K562 (cell line): Measurements from ENCODE around the gene SLC2A4. TPM values are rescaled to one million over a fixed set of nuclear protein-coding genes. Genes with fewer than 3 reads are reported as not detected.

Source experiments
- ARID3A ChIP-seq: IDR thresholded peaks from 2 replicates; pipeline ENCODE4 v1.6.1; 2012; ENCODE audit warnings: low read depth, low read length, improper control_type of control experiment, borderline replicate concordance
- BRCA1 ChIP-seq, 2 experiments: fragments of 450-650 bp in 1 of 2; sonication (generic) in 1 of 2; formaldehyde crosslinking in 1 of 2; IDR thresholded peaks; 2 replicates each; pipeline versions ENCODE4 v1.5.0 to v1.6.1; 2017 to 2020; ENCODE audit warnings: mild to moderate bottlenecking in 1 of 2, missing genetic modification reagents in 1 of 2
- CHCHD3 ChIP-seq: fragments of 250-450 bp; sonication (Bioruptor Pico); IDR thresholded peaks from 2 replicates; pipeline ENCODE4 v2.1.2; 2022; ENCODE audit warnings: mild to moderate bottlenecking
- COPS2 ChIP-seq: fragments of 450-650 bp; conservative IDR thresholded peaks from 2 replicates; pipeline ENCODE4 v1.6.1; 2016; ENCODE audit warnings: mild to moderate bottlenecking, moderate library complexity
- CREB1 ChIP-seq, 2 experiments: sonication (generic) in 1 of 2; formaldehyde crosslinking in 1 of 2; IDR thresholded peaks; 2 replicates each; pipeline versions ENCODE4 v1.6.1 to v1.8.0; 2012 to 2022; ENCODE audit warnings: inconsistent platforms in 1 of 2, mild to moderate bottlenecking in 1 of 2, missing genetic modification reagents in 1 of 2, moderate library complexity in 1 of 2
- CREB3 ChIP-seq: fragments of 450-650 bp; conservative IDR thresholded peaks from 2 replicates; pipeline ENCODE4 v1.6.1; 2016; ENCODE audit warnings: missing genetic modification characterization, low read depth, mild to moderate bottlenecking, missing compliant biosample characterization, moderate library complexity
- CREBBP ChIP-seq: IDR thresholded peaks from one replicate; pipeline ENCODE4 v1.6.1; 2012; ENCODE audit warnings: low read depth, mild to moderate bottlenecking, control low read depth, inconsistent platforms, low read length
- ESRRA ChIP-seq: fragments of 450-650 bp; IDR thresholded peaks from 2 replicates; pipeline ENCODE4 v1.6.1; 2014; ENCODE audit warnings: low read depth, mild to moderate bottlenecking, moderate library complexity, borderline replicate concordance
- FUS ChIP-seq: fragments of 200-400 bp; formaldehyde crosslinking; optimal IDR thresholded peaks from 2 replicates; pipeline ENCODE3; 2017; ENCODE audit warnings: low read depth, low read length
- HNRNPLL ChIP-seq: fragments of 200-400 bp; formaldehyde crosslinking; IDR thresholded peaks from 2 replicates; pipeline ENCODE4 v1.6.1; 2017; ENCODE audit warnings: low read length, low read depth, mild to moderate bottlenecking; ENCODE audit not compliant: poor library complexity, severe bottlenecking
- IFI16 ChIP-seq: fragments of 250-450 bp; sonication (Bioruptor Pico); IDR thresholded peaks from 2 replicates; pipeline ENCODE4 v2.1.2; 2022; ENCODE audit warnings: mild to moderate bottlenecking, inconsistent platforms
- KDM5B ChIP-seq: fragments of 200-600 bp; sonication (generic); IDR thresholded peaks from 2 replicates; pipeline ENCODE4 v1.6.1; 2012; ENCODE audit warnings: low read depth, mild to moderate bottlenecking, moderate library complexity, low read length, control low read depth, inconsistent platforms; ENCODE audit not compliant: insufficient replicate concordance
- PHF21A ChIP-seq: fragments of 450-650 bp; IDR thresholded peaks from 2 replicates; pipeline ENCODE4 v1.6.1; 2017; ENCODE audit warnings: low read depth, borderline replicate concordance
- PKNOX1 ChIP-seq: fragments of 450-650 bp; IDR thresholded peaks from 2 replicates; pipeline ENCODE4 v1.6.1; 2016
- POLR2G ChIP-seq: fragments of 200-400 bp; formaldehyde crosslinking; IDR thresholded peaks from 2 replicates; pipeline ENCODE4 v1.6.1; 2017; ENCODE audit warnings: low read depth, mild to moderate bottlenecking, antibody characterized with exemption, low read length, moderate library complexity
- RBM15 ChIP-seq: fragments of 200-400 bp; formaldehyde crosslinking; IDR thresholded peaks from 2 replicates; pipeline ENCODE4 v1.6.1; 2018; ENCODE audit warnings: mild to moderate bottlenecking, low read length, moderate library complexity; ENCODE audit not compliant: insufficient read depth
- RFX5 ChIP-seq: IDR thresholded peaks from 2 replicates; pipeline ENCODE4 v1.6.1; 2011; ENCODE audit warnings: low read depth, mild to moderate bottlenecking, improper control_type of control experiment, low read length
- RHOXF2B ChIP-seq: fragments of 250-450 bp; sonication (Bioruptor Pico); conservative IDR thresholded peaks from 2 replicates; pipeline ENCODE4 v1.5.1; 2021
- SLC30A9 ChIP-seq: fragments of 250-450 bp; sonication (Bioruptor Pico); IDR thresholded peaks from 2 replicates; pipeline ENCODE4 v1.8.0; 2022; ENCODE audit warnings: mild to moderate bottlenecking, moderate library complexity
- SP2 ChIP-seq: IDR thresholded peaks from 2 replicates; pipeline ENCODE4 v1.6.1; 2011; ENCODE audit warnings: mild to moderate bottlenecking, low read depth, low read length, moderate library complexity; ENCODE audit not compliant: poor library complexity, severe bottlenecking; ENCODE audit errors: extremely low read depth
- XRCC5 ChIP-seq: fragments of 200-400 bp; formaldehyde crosslinking; IDR thresholded peaks from 2 replicates; pipeline ENCODE4 v1.6.1; 2017; ENCODE audit warnings: low read depth, mild to moderate bottlenecking, low read length
- ZBTB1 ChIP-seq: sonication (generic); formaldehyde crosslinking; IDR thresholded peaks from 2 replicates; pipeline ENCODE4 v1.8.1; 2023; ENCODE audit warnings: missing genetic modification reagents, low read depth, mild to moderate bottlenecking, borderline replicate concordance
- ZNF354B ChIP-seq: fragments of 250-450 bp; sonication (Bioruptor Pico); IDR thresholded peaks from 2 replicates; pipeline ENCODE4 v1.4.0; 2020
- ZNF384 ChIP-seq: IDR thresholded peaks from 2 replicates; pipeline ENCODE4 v1.6.1; 2012; ENCODE audit warnings: low read depth, low read length, improper control_type of control experiment
- ZNF584 ChIP-seq: fragments of 200-800 bp; sonication (Bioruptor generic); IDR thresholded peaks from 2 replicates; pipeline ENCODE4 v1.6.1; 2016; ENCODE audit warnings: low read depth, mild to moderate bottlenecking, missing genetic modification characterization, missing compliant biosample characterization
- polyA plus RNA-seq, 8 experiments: library from polyadenylated mRNA; depleted of rRNA in 4 of 8; stranded (reverse) in 5 of 8; unstranded in 3 of 8; fragments of >200 nt; fragmentation: Nextera tagmentation in 2 of 8; fragmentation: Illumina TruSeq in 1 of 8; extraction: Ambion mirVana in 2 of 8; extraction: Trizol in 1 of 8; gene quantifications; 2 replicates each; pipeline versions ENCODE4 v1.2.1 to v1.2.3, GENCODE V29; 2011 to 2014; ENCODE audit warnings: inconsistent platforms in 1 of 8, missing spikeins in 1 of 8
- total RNA-seq, 7 experiments: library from RNA; depleted of rRNA in 6 of 7; stranded (reverse); fragments of >200 nt in 6 of 7; fragmentation: Illumina TruSeq in 2 of 7; extraction: Trizol in 2 of 7; gene quantifications; 2 replicates each; pipeline versions ENCODE4 v1.2.1 to v1.2.3, GENCODE V29; 2011 to 2021; ENCODE audit warnings: low replicate concordance in 1 of 7

The SLC2A4 gene
- total and polyA plus RNA-seq, 9 of the 15 experiments (the other 6 are each of a cell fraction or from before 2014, with no cell fraction given) = 0.74 to 3.5 (median 1.6) TPM

GRCh38 chr17:7242717-7243452 lies 38.6 kb upstream of the SLC2A4 start (continued):
- TF ChIP-seq ZBTB1 (CRISPR knock-in tag) (no peak), CREB3 (tag) (no peak), ARID3A (no peak), ESRRA (peak; percentile 12; the same call in 1 of the 2 replicates), ZNF384 (no peak), KDM5B (no peak), XRCC5 (no peak), CHCHD3 (no peak), CREBBP (no peak), SP2 (no peak), FUS (no peak), ZNF584 (CRISPR knock-in tag) (no peak), BRCA1 (IDR thresholded peaks at IDR 0.05) (no peak), BRCA1 (CRISPR knock-in tag; IDR thresholded peaks at IDR 0.05) (no peak), COPS2 (no peak), ZNF354B (CRISPR knock-in tag) (no peak), PHF21A (peak; percentile 67; the same call in 1 of the 2 replicates), POLR2G (peak; percentile 45; the same call in 1 of the 2 replicates), RHOXF2B (CRISPR knock-in tag) (no peak), CREB1 (IDR thresholded peaks at IDR 0.05) (peak; percentile 61), CREB1 (CRISPR knock-in tag; IDR thresholded peaks at IDR 0.05) (peak; percentile 67; the same call in 1 of the 2 replicates), RFX5 (no peak), RBM15 (no peak), HNRNPLL (peak; percentile 97), SLC30A9 (CRISPR knock-in tag) (no peak), IFI16 (CRISPR knock-in tag) (no peak), PKNOX1 (no peak)
